ENCODE data around the gene MED26.
A peak's percentile ranks its signal among the peaks of the same experiment; 100 is the strongest.
"Not testable (repeated sequence)": the region's sequence is repeated elsewhere in the genome, so short reads cannot be mapped to it uniquely, and the experiment has no call there.

MED26 gene

DNA sequence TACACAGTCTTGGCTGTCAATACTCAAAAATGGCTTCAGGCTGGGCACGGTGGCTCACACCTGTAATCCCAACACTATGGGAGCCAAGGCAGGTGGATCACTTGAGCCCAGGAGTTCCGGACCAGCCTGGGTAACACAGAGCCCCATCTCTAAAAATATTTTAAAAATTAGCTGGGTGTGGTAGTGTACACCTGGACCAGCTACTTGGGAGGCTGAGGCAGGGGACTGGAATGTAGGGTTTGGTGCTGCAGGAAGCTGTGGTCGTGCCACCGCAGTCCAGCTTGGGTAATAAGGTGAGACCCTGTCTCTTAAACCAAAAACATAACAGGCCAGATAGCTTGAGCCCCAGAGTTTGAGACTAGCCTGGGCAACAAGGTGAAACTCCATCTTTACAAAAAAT, 79.0 kb downstream of the MED26 start:
- in situ Hi-C loops (cut with MboI; ENCODE audit: low sequenced_read_pairs, unreplicated experiment): no loop called here
- DNase-seq (ENCODE audit: low spot score): no peak
- TF ChIP-seq, protein P1, sequence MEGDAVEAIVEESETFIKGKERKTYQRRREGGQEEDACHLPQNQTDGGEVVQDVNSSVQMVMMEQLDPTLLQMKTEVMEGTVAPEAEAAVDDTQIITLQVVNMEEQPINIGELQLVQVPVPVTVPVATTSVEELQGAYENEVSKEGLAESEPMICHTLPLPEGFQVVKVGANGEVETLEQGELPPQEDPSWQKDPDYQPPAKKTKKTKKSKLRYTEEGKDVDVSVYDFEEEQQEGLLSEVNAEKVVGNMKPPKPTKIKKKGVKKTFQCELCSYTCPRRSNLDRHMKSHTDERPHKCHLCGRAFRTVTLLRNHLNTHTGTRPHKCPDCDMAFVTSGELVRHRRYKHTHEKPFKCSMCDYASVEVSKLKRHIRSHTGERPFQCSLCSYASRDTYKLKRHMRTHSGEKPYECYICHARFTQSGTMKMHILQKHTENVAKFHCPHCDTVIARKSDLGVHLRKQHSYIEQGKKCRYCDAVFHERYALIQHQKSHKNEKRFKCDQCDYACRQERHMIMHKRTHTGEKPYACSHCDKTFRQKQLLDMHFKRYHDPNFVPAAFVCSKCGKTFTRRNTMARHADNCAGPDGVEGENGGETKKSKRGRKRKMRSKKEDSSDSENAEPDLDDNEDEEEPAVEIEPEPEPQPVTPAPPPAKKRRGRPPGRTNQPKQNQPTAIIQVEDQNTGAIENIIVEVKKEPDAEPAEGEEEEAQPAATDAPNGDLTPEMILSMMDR (IDR thresholded peaks at IDR 0.05; ENCODE audit: borderline replicate concordance, control extremely low read depth, extremely low read depth, insufficient read depth, missing control alignments): no peak

DNA sequence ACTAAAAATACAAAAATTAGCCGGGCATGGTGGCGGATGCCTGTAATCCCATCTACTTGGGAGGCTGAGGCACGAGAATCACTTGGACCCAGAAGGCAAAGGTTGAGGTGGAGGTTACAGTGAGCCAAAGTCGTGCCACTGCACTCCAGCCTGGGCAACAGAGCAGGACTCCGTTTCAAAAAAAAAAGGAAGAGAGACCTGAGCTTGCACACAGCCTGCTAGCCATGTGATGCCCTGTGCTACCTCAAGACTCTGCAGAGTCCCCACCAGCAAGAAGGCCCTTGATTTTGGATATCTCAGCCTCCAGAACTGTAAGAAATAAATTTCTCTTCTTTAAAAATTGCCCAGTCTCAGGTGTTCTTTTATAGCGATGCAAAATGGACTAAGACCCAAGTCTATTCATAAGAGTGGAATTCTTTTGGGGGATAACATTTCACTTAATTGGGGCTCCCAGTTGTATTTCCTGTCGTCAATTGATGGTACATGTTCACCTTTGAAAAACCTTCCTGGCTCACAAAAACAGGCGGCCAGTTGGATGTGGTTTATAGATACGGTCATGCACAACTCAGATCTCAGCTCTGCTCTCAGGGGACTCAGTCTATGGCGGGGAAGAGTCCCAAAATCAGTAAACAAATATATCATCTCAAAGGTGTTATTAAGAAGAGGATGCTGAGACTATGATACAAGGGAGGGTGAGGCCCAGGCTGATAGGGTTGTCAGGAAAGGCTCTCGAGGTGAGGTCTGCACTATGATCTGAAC, 83.4 kb downstream of the MED26 start:
- DNase-seq (ENCODE audit: low spot score): no peak
- TF ChIP-seq, protein P1 (IDR thresholded peaks at IDR 0.05; ENCODE audit: borderline replicate concordance, control extremely low read depth, extremely low read depth, insufficient read depth, missing control alignments): no peak
- in situ Hi-C loops (cut with MboI; ENCODE audit: low sequenced_read_pairs, unreplicated experiment): no loop called here

DNA sequence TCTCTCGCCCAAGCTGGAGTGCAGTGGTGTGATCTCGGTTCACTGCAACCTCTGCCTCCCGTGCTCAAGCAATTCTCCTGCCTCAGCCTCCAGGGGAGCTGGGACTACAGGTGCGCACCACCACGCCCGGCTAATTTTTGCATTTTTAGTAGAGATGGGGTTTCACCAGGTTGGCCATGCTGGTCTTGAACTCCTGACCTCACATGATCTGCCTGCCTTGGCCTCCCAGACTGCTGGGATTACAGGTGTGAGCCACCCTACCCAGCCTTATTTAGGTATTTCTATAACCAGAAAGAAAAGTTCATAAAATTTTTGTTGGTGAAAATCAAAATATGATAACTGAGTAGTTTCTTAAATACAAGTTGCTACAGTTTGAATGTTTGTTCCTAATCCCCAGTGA, 84.3 kb downstream of the MED26 start:
- DNase-seq (ENCODE audit: low spot score); in situ Hi-C loops (cut with MboI; ENCODE audit: low sequenced_read_pairs, unreplicated experiment): not testable (repeated sequence)

DNA sequence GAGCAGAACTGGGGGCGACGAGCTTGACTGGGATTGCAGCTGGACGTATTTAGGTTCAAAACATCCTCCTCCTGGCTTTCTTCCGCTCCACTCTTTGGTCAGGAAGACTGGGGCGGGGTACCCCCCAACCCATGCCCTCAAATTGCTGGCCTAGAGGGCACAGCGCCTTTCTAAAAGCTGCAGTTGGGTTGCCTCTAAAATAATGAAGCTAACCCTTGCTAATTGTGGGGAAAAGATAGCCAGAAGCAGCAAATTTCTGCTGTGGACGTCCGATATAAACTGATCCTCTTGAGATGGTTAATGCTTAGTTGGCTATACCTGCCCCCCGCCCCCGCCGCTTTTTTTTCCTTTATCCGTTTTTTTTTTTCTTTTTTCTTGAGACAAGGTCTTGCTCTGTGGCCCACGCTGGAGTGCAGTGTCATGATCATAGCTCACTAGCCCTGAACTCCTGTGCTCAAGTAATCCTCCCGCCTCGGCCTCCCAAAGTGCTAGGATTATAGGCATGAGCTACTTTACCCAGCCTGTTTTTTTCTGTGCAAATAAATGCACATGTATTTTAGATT, 85.0 kb downstream of the MED26 start:
- TF ChIP-seq, protein P1 (IDR thresholded peaks at IDR 0.05; ENCODE audit: borderline replicate concordance, control extremely low read depth, extremely low read depth, insufficient read depth, missing control alignments): no peak
- no peak for DNase-seq (ENCODE audit: low spot score)
- in situ Hi-C loops (cut with MboI; ENCODE audit: low sequenced_read_pairs, unreplicated experiment): no loop called here

DNA sequence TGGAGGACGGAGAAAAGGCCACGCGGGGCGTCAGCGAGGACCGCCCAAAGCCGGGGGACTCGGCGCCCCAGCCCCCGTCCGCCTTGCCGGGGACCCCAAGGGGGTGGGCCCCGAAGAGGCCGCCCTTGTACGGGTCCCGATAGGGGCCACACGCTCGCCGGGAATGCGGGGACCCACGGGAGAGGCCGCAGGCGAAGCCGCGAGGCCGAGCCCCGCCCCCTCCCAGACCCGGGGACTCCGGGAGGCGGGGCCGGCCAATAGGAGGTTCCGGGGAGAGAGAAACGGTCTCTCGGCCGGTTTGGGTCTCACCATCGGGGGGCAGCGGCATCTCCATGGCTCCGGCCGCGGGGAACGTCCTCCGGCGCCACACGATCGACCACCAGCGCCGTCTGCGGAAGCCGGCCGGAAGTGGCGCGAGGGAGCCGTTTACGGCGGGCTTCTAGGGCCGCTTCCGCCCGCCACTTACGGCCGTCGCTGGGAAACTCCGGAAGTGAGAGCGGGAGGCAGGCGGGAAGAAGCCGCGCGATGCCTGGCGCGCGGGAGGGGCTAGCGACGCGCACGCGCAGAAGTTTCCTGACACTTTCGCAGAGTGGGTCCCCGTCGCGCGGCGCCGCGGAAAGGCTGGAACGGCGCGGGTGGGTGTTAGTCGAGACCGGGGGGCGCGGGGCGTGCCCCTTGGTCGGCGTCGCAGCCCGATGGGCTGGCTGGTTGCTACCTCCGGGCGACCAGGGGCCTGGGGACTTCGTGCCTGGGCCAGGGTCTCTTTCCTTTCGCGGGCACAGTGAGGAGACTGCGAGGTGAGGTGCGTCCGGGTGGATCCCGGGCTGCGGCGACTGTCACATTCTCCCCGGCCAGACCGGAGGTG, 85.7 kb downstream of the MED26 start, which contains the start of gene CHERP:
TSS of gene CHERP (minus strand) at position 393 of the 865 bp plus-strand sequence. CDS start at position 334, 59 bp downstream.
- TF ChIP-seq, protein P1 (IDR thresholded peaks at IDR 0.05; ENCODE audit: borderline replicate concordance, control extremely low read depth, extremely low read depth, insufficient read depth, missing control alignments): no peak
- in situ Hi-C loops (cut with MboI; ENCODE audit: low sequenced_read_pairs, unreplicated experiment): no loop called here
- peak; percentile 97 for DNase-seq (ENCODE audit: low spot score)

DNA sequence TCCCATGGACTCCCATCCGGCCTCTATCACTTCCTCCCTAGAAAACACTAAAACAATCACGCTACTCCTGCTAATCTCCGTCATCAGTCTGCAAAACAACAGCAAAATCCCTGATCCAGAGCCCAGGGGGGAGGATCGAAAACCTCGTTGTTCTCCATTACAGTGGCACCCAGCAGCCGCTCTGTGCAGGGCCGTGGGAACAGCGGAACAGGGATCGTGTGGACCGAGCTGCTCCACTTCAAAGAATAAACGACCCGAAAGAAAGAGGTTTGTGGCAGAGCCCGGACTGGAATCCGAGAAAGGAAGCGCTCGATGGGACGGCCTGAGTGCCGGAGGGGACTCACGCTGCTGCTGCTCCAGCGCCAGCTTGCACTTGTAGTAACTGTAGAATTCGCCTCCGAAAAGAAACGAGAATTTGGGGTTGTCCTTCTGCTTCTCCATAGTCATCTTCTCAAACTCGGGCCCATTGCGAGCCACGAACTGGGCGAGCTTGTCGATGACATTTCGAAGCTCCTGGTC, 86.4 kb downstream of the MED26 start:
- TF ChIP-seq, protein P1 (IDR thresholded peaks at IDR 0.05; ENCODE audit: borderline replicate concordance, control extremely low read depth, extremely low read depth, insufficient read depth, missing control alignments): no peak
- in situ Hi-C loops (cut with MboI; ENCODE audit: low sequenced_read_pairs, unreplicated experiment): no loop called here
- no peak for DNase-seq (ENCODE audit: low spot score)
